Ovary (tissue), 9 donors: Measurements from ENCODE around the gene ZCCHC14. TPM values are rescaled to one million over a fixed set of nuclear protein-coding genes. Genes with fewer than 3 reads are reported as not detected.

Experiments
- DNase-seq, 5 donors: peaks; one replicate each; pipeline ENCODE4 v3.0.0-alpha.2; 2019 to 2020
- H3K27ac ChIP-seq, 2 donors: fragments of 200-600 bp; one replicate each; pipeline versions ENCODE4 v1.5.1 to v1.8.0; 2019 to 2022
- H3K27me3 ChIP-seq: fragments of 200-600 bp; one replicate; pipeline ENCODE4 v1.8.0; 2022
- H3K36me3 ChIP-seq: fragments of 200-600 bp; sonication (generic); one replicate; pipeline ENCODE4 v1.5.1; 2019
- H3K4me1 ChIP-seq: one replicate; pipeline ENCODE4 v1.8.1; 2013; ENCODE audit warnings: mild to moderate bottlenecking, moderate library complexity; ENCODE audit not compliant: insufficient read depth
- H3K4me3 ChIP-seq: fragments of 200-600 bp; sonication (generic); one replicate; pipeline ENCODE4 v1.5.1; 2017
- H3K9me3 ChIP-seq, 2 donors: fragments of 200-600 bp in 1 of 2; sonication (generic) in 1 of 2; one replicate each; pipeline versions ENCODE4 v1.5.1 to v1.8.1; 2013 to 2019; ENCODE audit warnings: mild to moderate bottlenecking in 1 of 2, moderate library complexity in 1 of 2
- EP300 ChIP-seq: sonication (generic); formaldehyde crosslinking; IDR thresholded peaks from one replicate; pipeline ENCODE4 v1.6.1; 2017; ENCODE audit warnings: antibody characterized with exemption
- POLR2A ChIP-seq: fragments of 450-650 bp; IDR thresholded peaks from one replicate; pipeline ENCODE4 v1.6.1; 2017; ENCODE audit warnings: antibody characterized with exemption, mild to moderate bottlenecking, moderate library complexity
- WGBS, 3 donors: extraction: QIAGEN DNeasy Blood & Tissue Kit in 1 of 3; methylation state at CpG; one replicate each; pipeline versions ENCODE4 v1.1.5 to v1.1.7; 2013 to 2017; 5-methylcytosine and 5-hydroxymethylcytosine counted together
- intact Hi-C, 4 donors: fragments of 100-400 bp; cut with DNase I; formaldehyde crosslinking; loops; one replicate each; pipeline versions ENCODE4 v1.11.0 to v1.15.1; 2022 to 2023
- polyA plus RNA-seq, 2 donors: library from polyadenylated mRNA; stranded (reverse); fragments of 200-250 nt in 1 of 2; fragments of 350-450 nt in 1 of 2; fragmentation: Illumina TruSeq in 1 of 2; extraction: RNeasy Lipid Tissue Mini Kit (QIAGEN cat#74804) in 1 of 2; gene quantifications; one replicate each; pipeline ENCODE4 v1.2.3, GENCODE V29; 2013 to 2014
- total RNA-seq, 7 donors: library from RNA; depleted of rRNA in 2 of 7; stranded (reverse); fragments of >200 nt in 2 of 7; fragmentation: NEBNext Ultra II Directional in 3 of 7; extraction: Animal tissue kit (Norgen Biotek cat#: 25700) in 3 of 7; gene quantifications; one replicate each; pipeline versions ENCODE4 v1.1.0 to v1.2.4, GENCODE V29; 2016 to 2023
- TF ChIP-seq, protein P1 (sequence below), 3 donors: fragments of 450-650 bp in 2 of 3; fragments of 200-600 bp in 1 of 3; IDR thresholded peaks; one replicate each; pipeline versions ENCODE4 v1.5.1 to v1.8.0; 2016 to 2022; ENCODE audit warnings: antibody characterized with exemption in 3 of 3, mild to moderate bottlenecking in 1 of 3
- donor health status: DM: no; HTN: no; CAD: no; lungs with moderate emphysema.
- donor health status: DM: no; HTN: no; CAD: no.
- donor health status: Bipolar disorder and iron deficiency.
- donor health status: DM: yes; HTN: yes; CAD: no.
- donor health status: DM: no; HTN: no; CAD: no.
- donor health status: DM: yes; HTN: yes; CAD: no.

The ZCCHC14 gene
- total and polyA plus RNA-seq, 9 donors, result 16.1 to 37.6 (median 31.0) TPM

DNA sequence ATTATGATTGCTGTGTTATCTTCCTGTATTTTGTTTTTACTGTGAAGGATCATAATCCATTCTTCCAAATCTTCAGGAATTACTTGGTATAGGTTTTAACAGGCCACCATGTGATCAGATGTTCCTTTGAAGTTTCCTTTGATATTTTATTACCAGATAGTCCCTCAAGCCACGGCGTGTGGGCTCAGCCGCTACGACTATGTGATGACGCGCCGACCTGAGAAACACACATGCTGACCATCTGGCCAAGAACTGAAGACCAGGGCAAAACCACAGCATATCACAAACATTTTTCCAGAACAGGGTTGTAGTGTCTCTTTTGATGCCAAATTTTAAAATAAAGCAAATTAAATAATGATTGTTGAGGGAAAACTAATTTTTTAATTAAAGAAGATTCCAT is 47.3 kb downstream of the ZCCHC14 start:
- no peak overlapping the region for H3K4me3 ChIP-seq
- no peaks in the 10 kb centered on the region for H3K27me3 ChIP-seq
- H3K27ac ChIP-seq, result no peak overlapping the region
- no peaks in the 10 kb centered on the region for H3K36me3 ChIP-seq
- intact Hi-C loops, result no loop called here
- 60 to 83% (median 62%) methylated on average over 7 of the region's 7 CpGs for WGBS, 3 donors
- no peaks in the 10 kb centered on the region for H3K9me3 ChIP-seq
- TF ChIP-seq EP300 (no peak), POLR2A (no peak)
- TF ChIP-seq, protein P1, sequence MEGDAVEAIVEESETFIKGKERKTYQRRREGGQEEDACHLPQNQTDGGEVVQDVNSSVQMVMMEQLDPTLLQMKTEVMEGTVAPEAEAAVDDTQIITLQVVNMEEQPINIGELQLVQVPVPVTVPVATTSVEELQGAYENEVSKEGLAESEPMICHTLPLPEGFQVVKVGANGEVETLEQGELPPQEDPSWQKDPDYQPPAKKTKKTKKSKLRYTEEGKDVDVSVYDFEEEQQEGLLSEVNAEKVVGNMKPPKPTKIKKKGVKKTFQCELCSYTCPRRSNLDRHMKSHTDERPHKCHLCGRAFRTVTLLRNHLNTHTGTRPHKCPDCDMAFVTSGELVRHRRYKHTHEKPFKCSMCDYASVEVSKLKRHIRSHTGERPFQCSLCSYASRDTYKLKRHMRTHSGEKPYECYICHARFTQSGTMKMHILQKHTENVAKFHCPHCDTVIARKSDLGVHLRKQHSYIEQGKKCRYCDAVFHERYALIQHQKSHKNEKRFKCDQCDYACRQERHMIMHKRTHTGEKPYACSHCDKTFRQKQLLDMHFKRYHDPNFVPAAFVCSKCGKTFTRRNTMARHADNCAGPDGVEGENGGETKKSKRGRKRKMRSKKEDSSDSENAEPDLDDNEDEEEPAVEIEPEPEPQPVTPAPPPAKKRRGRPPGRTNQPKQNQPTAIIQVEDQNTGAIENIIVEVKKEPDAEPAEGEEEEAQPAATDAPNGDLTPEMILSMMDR (IDR thresholded peaks at IDR 0.05), result no peak
- H3K4me1 ChIP-seq, result no peaks in the 10 kb centered on the region
- DNase-seq, result peak in 1 of 5 donors; percentile 33

DNA sequence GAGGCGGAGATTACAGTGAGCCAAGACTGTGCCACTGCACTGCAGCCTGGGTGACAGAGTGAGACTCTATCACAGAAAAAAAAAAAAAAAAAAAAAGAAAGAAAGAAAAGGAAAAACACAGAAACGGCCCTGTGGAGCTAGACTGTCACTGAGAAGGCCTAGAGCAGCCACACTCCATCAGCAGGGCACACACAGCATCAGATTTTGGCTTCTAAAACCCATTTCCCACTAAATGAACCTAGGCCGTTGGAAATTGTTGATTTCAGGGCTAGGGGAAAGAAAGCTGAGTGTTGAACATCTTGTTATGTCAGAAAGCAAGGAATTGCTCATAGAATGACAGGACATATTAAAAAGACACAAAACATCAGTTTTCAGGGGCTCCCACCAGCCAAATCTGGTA is 48.9 kb downstream of the ZCCHC14 start:
- 96 to 99% (median 97%) methylated on average over 3 of the region's 3 CpGs for WGBS, 3 donors
- TF ChIP-seq POLR2A, result no peak
- TF ChIP-seq, protein P1 (IDR thresholded peaks at IDR 0.05), result no peak
- no peak for TF ChIP-seq EP300
- Histone ChIP-seq H3K27ac (no peak overlapping the region), H3K4me3 (no peak overlapping the region), H3K4me1 (no peaks in the 10 kb centered on the region), H3K9me3 (no peaks in the 10 kb centered on the region), H3K36me3 (no peaks in the 10 kb centered on the region), H3K27me3 (no peaks in the 10 kb centered on the region)
- no peak for DNase-seq
- intact Hi-C loops, result no loop called here

DNA sequence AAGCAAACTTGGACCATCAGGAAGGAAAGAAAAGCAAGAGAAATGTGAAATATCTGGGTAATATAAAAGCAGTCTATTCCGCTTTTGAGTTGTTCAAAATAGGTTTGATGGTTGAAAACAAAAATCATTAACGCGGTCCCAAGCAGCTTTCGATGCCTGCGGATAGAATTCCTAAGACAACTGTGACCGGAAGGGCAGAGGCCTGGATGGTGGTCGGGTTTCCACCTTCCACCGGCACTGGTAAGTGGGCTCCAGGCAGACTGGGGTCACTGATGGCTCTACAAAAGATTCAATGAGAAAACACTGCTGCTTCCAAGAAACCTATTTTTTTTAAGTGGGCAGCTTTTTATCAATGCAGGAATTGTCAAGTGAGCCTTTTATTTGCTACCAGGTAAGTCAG is 49.8 kb downstream of the ZCCHC14 start:
- TF ChIP-seq POLR2A (no peak), EP300 (no peak)
- TF ChIP-seq, protein P1 (IDR thresholded peaks at IDR 0.05), result no peak
- no peak overlapping the region for H3K27ac ChIP-seq
- DNase-seq, result peak in 1 of 5 donors; percentile 12
- H3K36me3 ChIP-seq, result no peaks in the 10 kb centered on the region
- no peak overlapping the region for H3K4me3 ChIP-seq
- intact Hi-C loops, result no loop called here
- H3K4me1 ChIP-seq, result no peaks in the 10 kb centered on the region
- H3K9me3 ChIP-seq, result no peaks in the 10 kb centered on the region
- 97 to 99% (median 97%) methylated on average over 8 of the region's 8 CpGs for WGBS, 3 donors
- H3K27me3 ChIP-seq, result no peaks in the 10 kb centered on the region

DNA sequence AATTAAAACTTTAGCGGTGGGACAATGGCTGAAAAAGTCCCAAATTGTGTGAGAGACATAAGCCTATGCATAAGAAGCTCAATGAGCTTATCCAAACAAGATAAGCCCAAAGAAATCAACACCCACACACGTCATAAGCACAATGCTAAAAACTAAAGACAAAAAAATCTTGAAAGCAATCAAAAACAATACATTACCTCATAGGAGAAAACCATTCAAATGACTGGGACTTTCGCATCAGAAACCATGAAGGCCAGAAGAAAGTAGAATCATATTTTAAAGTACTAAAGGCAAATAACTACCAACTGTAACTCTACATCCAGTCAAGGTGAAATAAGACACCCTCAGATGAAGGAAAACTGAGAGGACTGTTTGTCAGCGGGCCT is 50.2 kb downstream of the ZCCHC14 start:
- H3K9me3 ChIP-seq, result no peaks in the 10 kb centered on the region
- intact Hi-C loops, result no loop called here
- no peaks in the 10 kb centered on the region for H3K4me1 ChIP-seq
- TF ChIP-seq EP300 (no peak), POLR2A (no peak)
- no peaks in the 10 kb centered on the region for H3K27me3 ChIP-seq
- H3K4me3 ChIP-seq, result no peak overlapping the region
- H3K27ac ChIP-seq, result no peak overlapping the region
- DNase-seq, result no peak
- 90 to 95% (median 92%) methylated on average over 4 of the region's 4 CpGs for WGBS, 3 donors
- H3K36me3 ChIP-seq, result no peaks in the 10 kb centered on the region

DNA sequence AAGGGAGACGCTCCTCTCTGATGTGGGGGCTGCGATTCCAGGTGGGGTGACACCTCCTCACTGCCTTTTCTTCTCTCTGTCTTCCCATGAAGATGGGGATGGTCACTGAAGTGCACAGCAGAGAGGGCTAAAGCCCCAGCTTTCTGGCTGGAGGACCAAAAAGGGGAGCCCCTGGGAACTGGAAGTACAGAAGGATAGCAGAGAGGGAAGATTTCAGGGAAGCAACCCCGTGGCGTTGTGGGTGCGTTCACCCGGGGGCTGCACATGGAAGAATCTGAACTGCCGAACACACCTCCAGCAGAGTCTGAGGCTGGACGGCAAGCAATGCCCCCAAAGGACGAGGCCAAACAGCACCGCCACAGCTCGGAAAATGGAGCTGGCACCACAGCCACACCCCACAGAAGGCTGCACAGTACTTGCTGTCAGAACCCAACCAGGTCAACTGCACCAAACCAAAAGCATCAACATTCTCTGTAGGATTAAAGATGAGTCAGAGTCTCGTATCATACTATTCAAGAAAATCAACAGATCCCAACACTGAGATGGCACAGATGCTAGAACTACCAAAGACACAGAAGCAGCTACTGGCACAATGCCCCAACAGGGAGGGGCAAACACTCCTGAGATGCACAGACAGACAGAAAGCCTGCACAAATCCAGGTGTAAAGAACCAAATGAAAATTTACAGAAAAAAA is 50.8 kb downstream of the ZCCHC14 start:
- Histone ChIP-seq H3K36me3 (no peaks in the 10 kb centered on the region), H3K27me3 (no peaks in the 10 kb centered on the region), H3K4me1 (no peaks in the 10 kb centered on the region), H3K4me3 (no peak overlapping the region), H3K9me3 (no peaks in the 10 kb centered on the region), H3K27ac (no peak overlapping the region)
- intact Hi-C loops, result no loop called here
- TF ChIP-seq EP300 (no peak), POLR2A (no peak)
- TF ChIP-seq, protein P1 (IDR thresholded peaks at IDR 0.05), result no peak
- DNase-seq, result peak in 1 of 5 donors; percentile 12
- WGBS, 3 donors, result 89 to 97% (median 94%) methylated on average over 12 of the region's 12 CpGs
